ENCODE results near the gene DCAF4. TPM values are rescaled to one million over a fixed set of nuclear protein-coding genes. Genes with fewer than 3 reads are reported as not detected.
"Not testable (repeated sequence)": the region's sequence is repeated elsewhere in the genome, so short reads cannot be mapped to it uniquely, and the experiment has no call there.

DCAF4 gene
- total RNA-seq, 2 donors from 2014 or later, result 8.9 to 29.6 TPM

DNA sequence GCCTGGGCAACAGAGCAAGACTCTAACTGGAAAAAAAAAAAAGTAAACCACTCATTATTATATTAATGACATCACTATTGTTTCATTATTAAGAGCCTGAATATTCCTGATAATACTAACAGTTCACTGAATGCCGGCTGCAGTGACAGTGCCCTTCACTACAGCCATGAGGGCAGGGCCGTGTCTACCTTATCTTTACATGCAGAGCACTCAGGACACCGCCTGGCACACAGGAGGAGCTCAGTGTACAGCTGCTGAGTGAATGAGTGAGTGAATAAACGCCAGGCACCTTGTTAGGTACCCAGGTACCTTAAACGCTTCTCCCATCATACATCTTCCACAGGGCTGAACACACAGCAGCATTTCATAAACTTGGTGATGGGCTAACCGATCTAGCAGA is 77.4 kb downstream of the DCAF4 start:
- no peaks in the 10 kb centered on the region for H3K9me3 ChIP-seq
- intact Hi-C loops (cut with DNase I), result no loop called here
- no peak for DNase-seq (ENCODE audit: low spot score)
- H3K27me3 ChIP-seq (replicated peaks; ENCODE audit: insufficient read depth), result no peaks in the 10 kb centered on the region
- no peak for TF ChIP-seq POLR2AphosphoS5 (IDR thresholded peaks at IDR 0.05)
- TF ChIP-seq, protein P1, sequence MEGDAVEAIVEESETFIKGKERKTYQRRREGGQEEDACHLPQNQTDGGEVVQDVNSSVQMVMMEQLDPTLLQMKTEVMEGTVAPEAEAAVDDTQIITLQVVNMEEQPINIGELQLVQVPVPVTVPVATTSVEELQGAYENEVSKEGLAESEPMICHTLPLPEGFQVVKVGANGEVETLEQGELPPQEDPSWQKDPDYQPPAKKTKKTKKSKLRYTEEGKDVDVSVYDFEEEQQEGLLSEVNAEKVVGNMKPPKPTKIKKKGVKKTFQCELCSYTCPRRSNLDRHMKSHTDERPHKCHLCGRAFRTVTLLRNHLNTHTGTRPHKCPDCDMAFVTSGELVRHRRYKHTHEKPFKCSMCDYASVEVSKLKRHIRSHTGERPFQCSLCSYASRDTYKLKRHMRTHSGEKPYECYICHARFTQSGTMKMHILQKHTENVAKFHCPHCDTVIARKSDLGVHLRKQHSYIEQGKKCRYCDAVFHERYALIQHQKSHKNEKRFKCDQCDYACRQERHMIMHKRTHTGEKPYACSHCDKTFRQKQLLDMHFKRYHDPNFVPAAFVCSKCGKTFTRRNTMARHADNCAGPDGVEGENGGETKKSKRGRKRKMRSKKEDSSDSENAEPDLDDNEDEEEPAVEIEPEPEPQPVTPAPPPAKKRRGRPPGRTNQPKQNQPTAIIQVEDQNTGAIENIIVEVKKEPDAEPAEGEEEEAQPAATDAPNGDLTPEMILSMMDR (IDR thresholded peaks at IDR 0.05), result no peak
- no peak for TF ChIP-seq POLR2A (IDR thresholded peaks at IDR 0.05)
- no peak overlapping the region for H3K4me3 ChIP-seq
- WGBS, result 94% methylated on average over 6 of the region's 6 CpGs
- H3K27ac ChIP-seq, result no peak overlapping the region
- H3K4me1 ChIP-seq (replicated peaks), result no peaks in the 10 kb centered on the region
- no peaks in the 10 kb centered on the region for H3K36me3 ChIP-seq

DNA sequence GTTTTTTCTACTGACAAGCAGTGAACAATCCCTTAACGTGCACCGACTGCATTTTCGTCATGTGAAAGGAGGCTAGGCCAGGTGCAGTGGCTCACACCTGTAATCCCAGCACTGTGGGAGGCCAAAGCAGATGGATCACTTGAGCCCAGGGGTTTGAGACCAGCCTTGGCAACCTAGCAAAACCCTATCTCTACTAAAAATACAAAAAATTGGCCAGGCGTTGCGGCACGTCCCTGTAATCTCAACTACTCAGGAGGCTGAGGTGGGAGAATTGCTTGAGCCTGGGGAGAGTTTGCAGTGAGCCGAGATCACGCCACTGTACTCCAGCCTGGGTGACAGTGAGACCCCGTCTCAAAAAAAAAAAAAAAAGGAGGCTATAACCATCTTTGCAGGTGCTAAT is 78.4 kb downstream of the DCAF4 start:
- H3K4me1 ChIP-seq (replicated peaks); DNase-seq (ENCODE audit: low spot score); H3K9me3 ChIP-seq; H3K4me3 ChIP-seq; H3K27me3 ChIP-seq (replicated peaks; ENCODE audit: insufficient read depth); H3K27ac ChIP-seq; intact Hi-C loops (cut with DNase I); H3K36me3 ChIP-seq: not testable (repeated sequence)
- WGBS, result 94% methylated on average over 9 of the region's 9 CpGs

DNA sequence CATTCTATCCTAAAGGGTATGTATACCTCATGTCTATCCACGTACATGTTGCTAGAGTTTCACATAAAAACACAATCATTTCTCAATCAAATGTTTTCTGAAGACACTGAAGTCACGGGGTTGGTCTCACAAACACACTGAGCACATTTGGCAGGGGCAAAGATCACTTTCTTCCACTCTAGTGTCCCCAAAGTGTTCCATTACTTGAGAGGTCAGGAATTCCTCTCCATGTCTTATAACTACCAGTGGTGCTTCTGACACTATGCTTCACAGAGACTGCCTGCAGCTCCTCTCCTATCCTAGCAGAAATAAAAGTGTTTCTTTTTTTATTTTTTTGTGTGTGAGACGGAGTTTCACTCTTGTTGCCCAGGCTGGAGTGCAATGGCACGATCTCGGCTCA is 81.6 kb downstream of the DCAF4 start:
- Histone ChIP-seq H3K4me3 (no peak overlapping the region), H3K27me3 (replicated peaks; ENCODE audit: insufficient read depth) (no peaks in the 10 kb centered on the region), H3K9me3 (no peaks in the 10 kb centered on the region), H3K27ac (no peak overlapping the region), H3K4me1 (replicated peaks) (no peaks in the 10 kb centered on the region), H3K36me3 (no peaks in the 10 kb centered on the region)
- DNase-seq (ENCODE audit: low spot score), result no peak
- 88% methylated on average over 5 of the region's 5 CpGs for WGBS
- TF ChIP-seq POLR2A (IDR thresholded peaks at IDR 0.05) (no peak), POLR2AphosphoS5 (IDR thresholded peaks at IDR 0.05) (no peak)
- TF ChIP-seq, protein P1 (IDR thresholded peaks at IDR 0.05), result no peak
- intact Hi-C loops (cut with DNase I), result no loop called here

DNA sequence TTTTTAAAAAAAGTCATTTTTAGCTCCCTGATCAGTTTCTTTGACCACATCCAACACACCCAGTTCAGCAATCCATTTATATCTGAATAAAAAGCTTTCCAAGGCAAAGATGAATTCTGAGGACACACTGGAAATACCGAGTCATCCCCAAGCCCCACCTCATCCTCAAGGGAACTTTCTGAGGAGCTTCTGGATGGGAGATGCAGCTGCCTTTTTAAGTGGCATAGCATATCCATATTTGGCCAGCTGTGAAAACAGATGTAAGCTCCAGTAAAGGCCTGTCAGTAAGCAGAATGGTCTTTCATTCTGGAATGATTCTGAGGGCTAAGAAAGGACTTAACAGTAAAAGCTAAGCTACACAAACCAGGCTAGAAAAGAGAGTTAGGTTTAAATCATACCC is 82.2 kb downstream of the DCAF4 start:
- no peak for DNase-seq (ENCODE audit: low spot score)
- Histone ChIP-seq H3K27ac (no peak overlapping the region), H3K9me3 (no peaks in the 10 kb centered on the region), H3K4me1 (replicated peaks) (no peaks in the 10 kb centered on the region), H3K4me3 (no peak overlapping the region), H3K36me3 (no peaks in the 10 kb centered on the region), H3K27me3 (replicated peaks; ENCODE audit: insufficient read depth) (no peaks in the 10 kb centered on the region)
- TF ChIP-seq POLR2A (IDR thresholded peaks at IDR 0.05) (no peak), POLR2AphosphoS5 (IDR thresholded peaks at IDR 0.05) (no peak)
- TF ChIP-seq, protein P1 (IDR thresholded peaks at IDR 0.05), result no peak
- intact Hi-C loops (cut with DNase I), result no loop called here
- 67% methylated on average over 1 of the region's 1 CpG for whole genome bisulfite sequencing

Other genes with a start within 250 kb of the DCAF4 start
- gene DPF3, start 32.4 kb upstream of the DCAF4 start, total RNA-seq, result 10 to 100 TPM in 1 of 2 donors, not detected in 1; 11.0 TPM
- 10 to 100 TPM; 16.6 to 31.7 TPM for gene ZFYVE1, start 100.6 kb downstream of the DCAF4 start, total RNA-seq
- gene RBM25, start 132.1 kb downstream of the DCAF4 start, total RNA-seq, result 10 to 100 TPM; 36.8 to 78.6 TPM
- gene PSEN1, start 210.0 kb downstream of the DCAF4 start, total RNA-seq, result 10 to 100 TPM; 46.3 to 61.9 TPM